ENCODE measurements around the gene SLC10A6. TPM values are rescaled to one million over a fixed set of nuclear protein-coding genes. Genes with fewer than 3 reads are reported as not detected.

Gene SLC10A6
- total and polyA plus RNA-seq, 4 donors, result 0.05 to 0.25 TPM; not detected in 2

- H3K36me3 ChIP-seq (ENCODE audit: control insufficient read depth in 4 of 4, insufficient read depth in 3 of 4, low read depth in 1 of 4, low read length in 3 of 4), result no peaks in the 10 kb centered on the region
- H3K9me3 ChIP-seq (ENCODE audit: control insufficient read depth in 4 of 4, low read length in 3 of 4), result no peaks in the 10 kb centered on the region
- H3K27ac ChIP-seq (ENCODE audit: low read depth in 1 of 2, low read length in 2 of 2), result no peak overlapping the region
- DNase-seq (ENCODE audit: low spot score), result no peak
- no peak overlapping the region for H3K4me3 ChIP-seq (ENCODE audit: low read depth in 1 of 3, low read length in 3 of 3)
- TF ChIP-seq RAD21 (IDR thresholded peaks at IDR 0.05), result no peak
- TF ChIP-seq, protein P1, sequence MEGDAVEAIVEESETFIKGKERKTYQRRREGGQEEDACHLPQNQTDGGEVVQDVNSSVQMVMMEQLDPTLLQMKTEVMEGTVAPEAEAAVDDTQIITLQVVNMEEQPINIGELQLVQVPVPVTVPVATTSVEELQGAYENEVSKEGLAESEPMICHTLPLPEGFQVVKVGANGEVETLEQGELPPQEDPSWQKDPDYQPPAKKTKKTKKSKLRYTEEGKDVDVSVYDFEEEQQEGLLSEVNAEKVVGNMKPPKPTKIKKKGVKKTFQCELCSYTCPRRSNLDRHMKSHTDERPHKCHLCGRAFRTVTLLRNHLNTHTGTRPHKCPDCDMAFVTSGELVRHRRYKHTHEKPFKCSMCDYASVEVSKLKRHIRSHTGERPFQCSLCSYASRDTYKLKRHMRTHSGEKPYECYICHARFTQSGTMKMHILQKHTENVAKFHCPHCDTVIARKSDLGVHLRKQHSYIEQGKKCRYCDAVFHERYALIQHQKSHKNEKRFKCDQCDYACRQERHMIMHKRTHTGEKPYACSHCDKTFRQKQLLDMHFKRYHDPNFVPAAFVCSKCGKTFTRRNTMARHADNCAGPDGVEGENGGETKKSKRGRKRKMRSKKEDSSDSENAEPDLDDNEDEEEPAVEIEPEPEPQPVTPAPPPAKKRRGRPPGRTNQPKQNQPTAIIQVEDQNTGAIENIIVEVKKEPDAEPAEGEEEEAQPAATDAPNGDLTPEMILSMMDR (IDR thresholded peaks at IDR 0.05; ENCODE audit: low read depth, low read length, missing input control), result no peak
- no peak for TF ChIP-seq SP1 (IDR thresholded peaks at IDR 0.05)
- no peak for TF ChIP-seq TAF1 (conservative IDR thresholded peaks at IDR 0.05)
- TF ChIP-seq NR2F2 (IDR thresholded peaks at IDR 0.05), result no peak
- TF ChIP-seq, protein P2, sequence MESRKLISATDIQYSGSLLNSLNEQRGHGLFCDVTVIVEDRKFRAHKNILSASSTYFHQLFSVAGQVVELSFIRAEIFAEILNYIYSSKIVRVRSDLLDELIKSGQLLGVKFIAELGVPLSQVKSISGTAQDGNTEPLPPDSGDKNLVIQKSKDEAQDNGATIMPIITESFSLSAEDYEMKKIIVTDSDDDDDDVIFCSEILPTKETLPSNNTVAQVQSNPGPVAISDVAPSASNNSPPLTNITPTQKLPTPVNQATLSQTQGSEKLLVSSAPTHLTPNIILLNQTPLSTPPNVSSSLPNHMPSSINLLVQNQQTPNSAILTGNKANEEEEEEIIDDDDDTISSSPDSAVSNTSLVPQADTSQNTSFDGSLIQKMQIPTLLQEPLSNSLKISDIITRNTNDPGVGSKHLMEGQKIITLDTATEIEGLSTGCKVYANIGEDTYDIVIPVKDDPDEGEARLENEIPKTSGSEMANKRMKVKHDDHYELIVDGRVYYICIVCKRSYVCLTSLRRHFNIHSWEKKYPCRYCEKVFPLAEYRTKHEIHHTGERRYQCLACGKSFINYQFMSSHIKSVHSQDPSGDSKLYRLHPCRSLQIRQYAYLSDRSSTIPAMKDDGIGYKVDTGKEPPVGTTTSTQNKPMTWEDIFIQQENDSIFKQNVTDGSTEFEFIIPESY (IDR thresholded peaks at IDR 0.05), result no peak
- no peak for TF ChIP-seq YY1 (IDR thresholded peaks at IDR 0.05)
- no peak for TF ChIP-seq ATF3 (IDR thresholded peaks at IDR 0.05)
- no peak for TF ChIP-seq HNF4G (IDR thresholded peaks at IDR 0.05)
- no peak for TF ChIP-seq RXRA (IDR thresholded peaks at IDR 0.05)
- TF ChIP-seq EGR1 (IDR thresholded peaks at IDR 0.05; ENCODE audit: low read depth in 2 of 2), result no peak
- TF ChIP-seq JUND (IDR thresholded peaks at IDR 0.05), result no peak
- 95% methylated on average over 5 of the region's 5 CpGs for WGBS
- H3K27me3 ChIP-seq (ENCODE audit: control insufficient read depth in 4 of 4, insufficient read depth in 4 of 4, low read length in 3 of 4), result no peaks in the 10 kb centered on the region
- H3K9ac ChIP-seq (ENCODE audit: low read depth in 1 of 2, low read length in 2 of 2), result no peak overlapping the region
- H3K4me1 ChIP-seq (ENCODE audit: control insufficient read depth in 4 of 4, insufficient read depth in 4 of 4, low read length in 3 of 4), result no peaks in the 10 kb centered on the region
Measured at GRCh38 chr4:86853209-86853608, 4.0 kb upstream of the SLC10A6 start.

- H3K36me3 ChIP-seq (ENCODE audit: control insufficient read depth in 4 of 4, insufficient read depth in 3 of 4, low read depth in 1 of 4, low read length in 3 of 4), result no peaks in the 10 kb centered on the region
- TF ChIP-seq EGR1 (IDR thresholded peaks at IDR 0.05; ENCODE audit: low read depth in 2 of 2) (no peak), YY1 (IDR thresholded peaks at IDR 0.05) (no peak), GABPA (IDR thresholded peaks at IDR 0.05 in 1 of 2, conservative IDR thresholded peaks at IDR 0.05 in 1 of 2) (no peak), TAF1 (conservative IDR thresholded peaks at IDR 0.05) (no peak), ATF3 (IDR thresholded peaks at IDR 0.05) (no peak), RAD21 (IDR thresholded peaks at IDR 0.05) (no peak)
- TF ChIP-seq, protein P1 (IDR thresholded peaks at IDR 0.05; ENCODE audit: low read depth, low read length, missing input control), result no peak
- no peaks in the 10 kb centered on the region for H3K4me1 ChIP-seq (ENCODE audit: control insufficient read depth in 4 of 4, insufficient read depth in 4 of 4, low read length in 3 of 4)
- WGBS, result 76% methylated on average over 7 of the region's 7 CpGs
- H3K9me3 ChIP-seq (ENCODE audit: control insufficient read depth in 4 of 4, low read length in 3 of 4), result no peaks in the 10 kb centered on the region
- H3K9ac ChIP-seq (ENCODE audit: low read depth in 1 of 2, low read length in 2 of 2), result no peak overlapping the region
- H3K4me3 ChIP-seq (ENCODE audit: low read depth in 1 of 3, low read length in 3 of 3), result no peak overlapping the region
- no peak for DNase-seq (ENCODE audit: low spot score)
- H3K27ac ChIP-seq (ENCODE audit: low read depth in 1 of 2, low read length in 2 of 2), result no peak overlapping the region
- H3K27me3 ChIP-seq (ENCODE audit: control insufficient read depth in 4 of 4, insufficient read depth in 4 of 4, low read length in 3 of 4), result no peaks in the 10 kb centered on the region
Measured at GRCh38 chr4:86848136-86848535, 1.0 kb downstream of the SLC10A6 start.
